Renal pelvis (tissue), 4 donors: ENCODE data around the gene LGMN. TPM values are rescaled to one million over a fixed set of nuclear protein-coding genes. Genes with fewer than 3 reads are reported as not detected.
"Not testable (repeated sequence)": the region's sequence is repeated elsewhere in the genome, so short reads cannot be mapped to it uniquely, and the experiment has no call there.

ENCODE experiments used
- DNase-seq: peaks from one replicate; pipeline ENCODE4 v3.0.0-alpha.2; 2013
- polyA plus RNA-seq, 3 donors: library from polyadenylated mRNA; unstranded; fragments of 120-200 nt; gene quantifications; one replicate each; pipeline ENCODE4 v1.2.1, GENCODE V29; 2013; ENCODE audit not compliant: insufficient read length in 3 of 3

Gene LGMN
- polyA plus RNA-seq, 3 donors, result 130 to 138 (median 137) TPM

DNA sequence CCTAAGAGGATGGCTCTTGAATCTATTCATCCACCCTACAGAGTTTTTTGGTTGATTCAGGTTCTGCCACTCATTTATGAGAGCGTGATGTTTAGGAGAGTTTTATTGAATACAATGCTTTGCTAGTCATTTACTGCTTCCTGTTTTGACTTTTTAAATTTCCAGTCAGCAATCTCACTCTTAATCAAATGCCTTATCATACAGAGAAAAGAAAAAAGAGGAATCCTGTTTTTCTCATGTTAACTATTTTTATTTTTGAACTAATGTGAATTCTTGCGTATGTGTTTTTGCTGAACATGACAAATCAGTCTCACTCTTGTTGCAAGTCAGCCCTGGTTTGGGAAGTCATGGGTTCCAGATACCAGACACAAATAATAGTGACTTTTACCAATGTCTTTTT is 22.1 kb upstream of the LGMN start:
- no peak for DNase-seq

DNA sequence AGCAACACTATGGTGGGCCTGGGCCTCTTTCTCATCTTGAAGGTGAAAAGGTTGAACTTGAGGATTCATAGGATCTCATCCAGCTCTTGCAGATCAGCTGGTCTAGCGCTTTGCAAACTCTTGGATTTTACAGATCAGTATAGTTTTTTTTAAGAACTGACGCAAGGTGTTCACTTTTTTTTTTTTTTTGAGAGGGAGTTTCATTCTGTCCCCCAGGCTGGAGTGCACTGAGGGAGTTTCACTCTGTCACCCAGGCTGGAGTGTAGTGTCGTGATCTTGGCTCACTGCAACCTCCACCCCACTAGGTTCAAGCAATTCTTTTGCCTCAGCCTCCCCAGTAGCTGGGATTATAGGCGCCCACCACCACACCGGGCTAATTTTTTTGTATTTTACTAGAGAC is 20.4 kb upstream of the LGMN start:
- DNase-seq, result no peak

DNA sequence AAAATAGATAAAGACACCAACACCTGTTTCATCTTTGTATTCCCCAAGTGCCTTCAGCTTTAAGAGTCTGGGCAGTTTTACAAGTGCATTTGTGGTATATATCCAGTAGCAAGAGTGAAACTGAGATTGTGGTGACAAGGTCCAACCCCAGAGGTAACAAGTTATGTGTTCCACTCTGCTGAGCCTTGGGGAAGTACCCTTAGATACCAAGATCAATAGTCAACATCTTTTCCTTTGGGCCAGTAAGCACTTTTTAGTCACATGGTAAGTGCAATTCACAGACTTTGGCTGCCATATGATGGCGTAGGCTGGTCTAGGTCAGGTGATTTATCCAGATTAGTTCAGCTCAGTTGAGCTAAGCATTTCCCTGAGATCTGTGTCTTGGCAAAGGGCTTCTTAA is 19.8 kb upstream of the LGMN start:
- peak; percentile 34 for DNase-seq

DNA sequence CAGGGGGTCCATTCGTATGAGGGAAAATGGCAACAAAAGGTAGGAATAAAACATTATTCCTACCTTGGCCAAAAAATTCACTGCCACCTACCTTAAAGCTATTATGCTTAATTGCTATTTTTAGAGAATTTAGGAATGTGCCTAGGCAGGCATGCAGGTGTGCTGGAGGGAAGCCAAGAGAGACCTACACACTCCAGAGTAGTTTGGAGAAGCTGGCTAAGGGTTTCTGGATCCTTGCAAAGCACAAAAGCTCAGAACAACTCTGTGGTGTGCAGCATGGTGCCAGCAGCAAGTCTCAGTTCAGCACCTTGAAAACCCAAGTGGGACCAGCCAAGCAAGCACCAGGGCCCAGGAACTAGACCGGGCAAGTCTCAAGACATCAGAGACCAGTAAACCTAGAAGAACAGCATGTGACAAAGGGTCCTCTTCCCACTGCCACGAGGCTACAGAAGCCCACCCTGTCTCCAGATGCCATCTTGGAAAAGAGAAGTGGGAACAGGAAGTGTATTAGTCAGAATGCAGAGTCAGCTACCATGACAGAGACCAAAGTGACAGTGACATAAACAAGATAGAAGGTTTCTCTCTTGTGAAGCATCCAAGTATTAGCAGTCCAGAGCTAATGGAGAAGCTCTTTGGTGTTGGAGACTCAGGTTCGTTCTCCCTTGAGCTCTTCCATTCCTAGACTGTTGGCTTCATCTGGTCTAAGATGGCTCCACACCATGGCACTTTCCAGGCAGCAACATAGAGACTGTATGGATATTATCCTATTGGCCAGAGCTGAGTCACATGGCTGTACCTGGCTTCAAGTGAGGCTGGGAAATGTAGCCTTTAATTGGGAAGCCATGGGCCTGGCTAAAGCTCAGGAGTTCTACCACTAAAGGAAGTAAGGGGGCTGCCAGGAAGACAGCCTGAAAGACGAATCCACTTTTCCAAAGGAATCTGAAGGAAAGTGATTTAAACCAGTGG is 15.5 kb upstream of the LGMN start:
- DNase-seq, result not testable (repeated sequence)

DNA sequence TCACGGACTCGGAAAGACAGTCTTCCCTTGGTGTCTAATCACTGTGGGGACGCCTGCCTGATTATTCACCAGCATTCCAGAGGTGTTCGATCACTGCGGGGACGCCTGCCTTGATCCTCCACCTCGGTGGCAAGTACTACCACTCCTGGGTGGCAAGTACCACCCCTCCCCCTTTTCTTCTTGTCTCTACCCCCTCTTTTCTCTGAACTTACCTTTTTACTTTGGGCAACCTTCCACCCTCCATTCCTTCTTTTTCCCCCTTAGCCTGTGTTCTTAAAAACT is 12.0 kb upstream of the LGMN start:
- DNase-seq, result no peak

DNA sequence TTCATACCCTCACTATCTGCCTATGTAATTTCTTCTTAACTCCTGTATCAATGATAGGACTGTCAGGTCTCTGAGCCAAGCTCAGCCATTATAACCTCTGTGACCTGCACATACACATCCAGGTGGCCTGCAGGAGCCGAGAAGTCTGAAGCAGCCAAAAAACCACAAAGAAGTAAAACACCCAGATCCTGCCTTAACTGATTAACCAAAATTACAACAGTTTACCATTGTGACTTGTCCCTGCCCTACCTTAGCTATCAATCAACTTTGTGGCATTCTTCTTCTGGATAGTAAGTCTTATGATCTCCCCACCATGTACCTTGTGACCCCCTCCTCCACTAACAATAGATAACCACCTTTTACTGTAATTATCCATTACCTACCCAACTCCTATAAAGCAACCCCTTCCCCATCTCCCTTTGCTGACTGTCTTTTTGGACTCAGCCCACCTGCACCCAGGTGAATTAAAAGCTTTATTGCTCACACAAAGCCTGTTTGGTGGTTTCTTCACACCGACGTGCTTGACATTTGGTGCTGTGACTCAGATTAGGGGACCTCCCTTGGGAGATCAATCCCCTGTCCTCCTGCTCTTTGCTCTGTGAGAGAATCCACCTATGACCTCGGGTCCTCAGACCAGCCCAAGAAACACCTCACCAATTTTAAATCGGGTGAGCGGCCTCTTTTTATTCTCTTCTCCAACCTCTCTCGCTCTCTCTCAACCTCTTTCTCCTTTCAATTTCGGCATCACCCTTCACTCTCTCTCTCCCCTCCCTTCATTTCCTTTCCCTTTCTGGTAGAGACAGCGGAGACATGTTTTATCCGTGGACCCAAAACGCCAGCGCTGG is 11.5 kb upstream of the LGMN start:
- no peak for DNase-seq

DNA sequence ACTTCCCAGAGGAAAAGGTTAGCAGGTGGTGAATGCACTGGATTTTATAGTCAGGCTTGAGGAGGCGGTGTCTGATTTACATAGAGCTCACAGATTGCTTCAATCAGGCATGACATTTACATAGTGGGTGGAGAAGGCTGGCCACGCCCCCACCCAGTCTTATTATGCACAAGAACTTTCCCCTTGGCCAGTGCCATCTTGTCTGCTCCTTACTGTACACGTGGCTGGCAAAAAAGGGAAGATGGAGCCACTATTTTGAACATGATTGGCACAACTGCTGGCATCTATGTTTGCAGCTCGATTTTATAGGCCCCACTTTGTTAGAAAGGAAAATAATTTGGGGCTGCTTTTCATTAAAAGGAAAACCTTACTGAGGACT is 10.9 kb upstream of the LGMN start:
- DNase-seq, result no peak

DNA sequence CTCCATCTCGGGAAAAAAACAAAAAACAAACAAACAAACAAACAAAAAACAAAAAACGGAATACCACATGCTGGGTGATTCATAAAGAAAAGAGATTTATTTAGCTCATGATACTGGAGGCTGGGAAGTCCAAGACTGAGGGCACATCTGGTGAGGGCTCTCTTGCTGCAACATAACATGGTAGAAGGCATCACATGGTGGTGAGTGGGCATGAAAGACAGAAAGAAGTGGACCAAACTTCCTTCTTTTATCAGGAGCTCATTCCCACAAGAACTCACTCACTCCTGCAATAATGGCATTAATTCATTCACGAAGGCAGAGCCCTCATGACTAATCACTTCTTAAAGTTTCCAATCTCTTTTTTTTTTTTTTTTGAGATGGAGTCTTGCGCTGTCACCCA is 8.0 kb upstream of the LGMN start:
- DNase-seq, result no peak

DNA sequence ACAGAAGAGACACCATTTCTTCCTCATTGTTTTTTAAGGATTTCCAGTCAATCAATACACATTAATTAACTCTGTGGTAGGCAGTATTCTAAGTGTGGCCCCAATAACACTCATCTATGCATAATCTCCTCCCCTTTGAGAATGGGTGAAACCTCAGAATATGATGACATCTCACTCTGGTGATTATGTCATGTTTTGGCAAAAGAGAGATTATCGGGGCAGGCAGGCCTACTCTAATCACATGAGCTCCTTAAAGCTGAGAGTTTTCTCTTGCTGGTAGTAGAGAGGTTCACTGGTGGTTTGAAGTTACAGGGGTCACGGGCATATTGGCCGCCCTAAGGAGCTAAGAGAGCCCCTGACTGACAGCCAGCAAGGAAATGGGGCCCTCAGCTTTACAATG is 7.1 kb upstream of the LGMN start:
- no peak for DNase-seq

DNA sequence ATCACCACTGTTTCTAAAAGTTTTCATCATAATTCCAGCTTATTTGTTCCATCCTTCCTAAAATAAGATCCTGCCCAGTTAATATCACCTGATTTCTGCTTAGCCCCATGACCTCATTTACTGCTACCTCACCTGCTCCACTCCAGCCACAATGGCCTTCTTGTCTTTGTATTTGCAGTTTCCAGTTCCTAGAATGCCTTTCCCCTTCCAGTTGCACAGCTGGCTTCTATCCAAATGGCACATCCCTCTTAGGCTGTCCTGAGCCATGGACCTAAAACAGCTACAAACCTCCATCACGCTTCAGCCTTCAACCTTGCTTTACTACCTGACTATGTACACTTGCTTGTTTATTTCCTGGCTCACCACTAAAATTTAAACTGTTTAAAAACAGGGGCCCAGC is 6.5 kb upstream of the LGMN start:
- no peak for DNase-seq

DNA sequence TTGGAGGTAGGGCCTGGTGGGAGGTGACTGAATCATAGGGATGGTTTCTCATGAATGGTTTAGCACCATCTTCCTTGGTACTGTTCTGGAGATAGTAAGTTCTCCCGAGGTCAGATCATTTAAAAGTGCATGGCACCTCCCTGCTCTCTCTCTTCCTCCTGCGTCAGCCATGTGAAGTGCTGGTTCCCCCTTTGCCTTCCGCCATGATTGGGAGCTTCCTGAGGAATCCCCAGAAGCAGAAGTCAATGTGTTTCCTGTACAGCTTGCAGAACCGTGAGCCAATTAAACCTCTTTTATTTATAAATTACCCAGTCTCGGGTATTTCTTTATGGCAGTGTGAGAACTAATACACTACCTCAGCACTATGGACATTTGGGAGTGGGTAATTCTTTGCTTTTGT is 4.8 kb upstream of the LGMN start:
- DNase-seq, result no peak

DNA sequence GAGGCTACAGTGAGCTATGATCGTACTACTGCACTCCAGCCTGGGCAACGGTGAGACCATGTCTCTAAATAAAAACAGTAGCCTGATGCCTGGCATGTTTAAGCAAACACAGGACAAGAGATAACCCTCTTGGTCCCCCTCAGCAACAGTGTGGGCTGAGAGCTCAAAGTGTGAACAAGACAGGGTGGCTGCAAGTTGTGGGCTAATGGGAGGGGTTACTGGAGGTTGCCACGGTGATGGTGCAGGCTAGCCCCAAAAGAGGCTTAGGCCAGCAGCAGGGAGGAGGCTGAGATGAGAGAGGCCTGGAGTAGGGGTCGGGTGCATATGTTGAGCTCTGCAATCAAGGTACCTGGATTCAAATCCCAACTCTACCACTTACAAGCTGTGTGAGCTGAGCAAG is 3.4 kb upstream of the LGMN start:
- no peak for DNase-seq

DNA sequence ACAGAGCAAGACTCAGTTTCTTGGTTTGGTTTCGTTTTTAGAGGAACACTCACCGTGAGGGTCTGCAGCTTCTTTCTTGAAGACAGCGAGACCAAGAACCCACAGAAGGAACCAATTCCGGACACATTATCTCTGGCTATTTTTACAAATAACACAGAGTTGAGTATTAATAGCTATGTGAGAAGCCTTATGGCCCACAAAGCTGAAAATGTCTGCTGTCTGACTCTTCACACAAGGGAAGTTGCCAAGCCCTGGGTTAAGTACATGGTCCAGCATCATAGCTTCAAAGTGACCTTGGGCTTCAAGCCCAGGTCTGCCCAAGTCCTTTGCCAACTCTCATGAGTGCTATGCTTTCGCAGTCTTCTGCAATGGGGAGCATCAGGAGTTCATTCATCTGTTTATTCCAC is 2.6 kb upstream of the LGMN start:
- no peak for DNase-seq

DNA sequence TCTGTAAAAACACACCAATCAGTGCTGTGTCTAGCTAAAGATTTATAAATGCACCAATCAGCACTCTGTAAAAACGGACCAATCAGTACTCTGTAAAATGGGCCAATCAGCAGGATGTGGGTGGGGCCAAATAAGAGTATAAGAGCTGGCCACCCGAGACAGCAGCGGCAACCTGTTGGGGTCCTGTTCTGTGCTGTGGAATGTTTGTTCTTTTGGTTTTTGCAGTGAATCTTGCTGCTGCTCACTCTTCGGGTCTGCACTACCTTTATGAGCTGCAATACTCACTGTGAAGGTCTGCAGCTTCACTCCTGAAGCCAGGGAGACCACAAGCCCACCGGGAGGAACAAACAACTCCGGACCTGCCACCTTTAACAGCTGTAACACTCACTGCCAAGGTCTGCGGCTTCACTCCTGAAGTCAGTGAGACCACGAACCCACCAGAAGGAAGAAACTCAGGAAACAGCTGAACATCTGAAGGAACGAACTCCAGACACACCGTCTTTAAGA is 1.8 kb upstream of the LGMN start:
- not testable (repeated sequence) for DNase-seq

DNA sequence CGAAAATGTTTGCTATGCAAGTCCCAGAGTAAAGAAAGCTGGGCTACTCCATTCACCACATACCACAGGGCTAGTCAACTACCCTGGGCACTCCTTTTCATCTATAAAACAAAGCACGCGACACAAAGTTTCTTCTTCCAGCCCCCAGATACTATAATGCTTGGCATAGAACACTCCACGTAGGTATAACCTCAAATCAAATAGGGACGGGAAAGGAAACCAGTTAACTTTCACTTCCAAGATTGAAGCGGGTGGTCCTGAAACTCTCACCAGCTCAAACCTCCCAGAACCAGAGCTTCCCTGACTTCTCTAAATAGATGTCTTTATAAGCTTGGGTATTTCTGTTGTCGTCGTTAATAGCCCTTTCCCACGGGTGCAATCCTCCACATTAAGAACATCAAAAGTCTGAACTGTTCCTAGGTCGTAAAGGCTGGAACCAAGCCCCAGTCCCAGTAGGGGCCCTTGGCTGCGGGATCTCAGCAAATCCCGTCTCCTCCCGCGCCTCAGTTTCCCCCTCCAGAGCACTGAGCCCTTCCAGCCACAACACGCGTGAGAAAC is 647 bp downstream of the LGMN start:
- peak; percentile 20 for DNase-seq

DNA sequence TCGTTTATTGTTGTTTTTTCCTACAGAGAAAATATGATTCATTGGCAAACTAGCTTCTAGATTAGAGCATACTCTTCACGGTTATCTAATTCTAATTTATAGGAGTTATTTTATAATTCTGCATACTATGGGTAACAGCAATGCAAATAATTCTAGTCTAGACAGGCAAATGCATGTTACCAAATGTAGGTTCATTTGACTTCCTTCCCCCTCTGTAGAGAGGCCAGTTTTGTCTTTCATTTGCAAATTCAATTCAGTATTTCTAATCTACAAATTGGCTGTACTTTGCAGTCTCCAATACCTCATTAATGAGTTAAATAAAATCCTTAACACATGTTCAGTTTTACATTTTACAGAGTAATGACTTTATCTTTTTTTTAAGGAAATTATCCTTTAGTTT is 4.2 kb downstream of the LGMN start:
- DNase-seq, result no peak

DNA sequence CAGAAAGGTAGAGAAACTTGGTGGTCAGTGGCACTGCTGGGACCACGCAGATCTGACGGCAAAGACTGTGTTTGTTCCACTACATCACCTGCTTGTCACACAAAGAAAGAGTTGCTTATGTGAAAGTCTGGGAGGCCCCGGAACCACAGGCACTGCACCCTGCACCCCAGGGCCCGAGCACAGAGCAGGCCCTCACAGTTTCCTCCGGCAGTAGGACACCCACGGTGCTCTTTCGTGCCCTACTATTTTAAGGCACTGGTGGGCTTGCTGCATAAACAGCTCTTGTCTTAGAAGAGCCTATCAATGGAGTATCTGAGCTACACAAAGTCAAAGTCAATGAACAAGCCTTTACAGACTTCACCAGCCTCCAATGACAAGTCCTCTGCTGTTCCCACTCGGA is 8.0 kb downstream of the LGMN start:
- no peak for DNase-seq

DNA sequence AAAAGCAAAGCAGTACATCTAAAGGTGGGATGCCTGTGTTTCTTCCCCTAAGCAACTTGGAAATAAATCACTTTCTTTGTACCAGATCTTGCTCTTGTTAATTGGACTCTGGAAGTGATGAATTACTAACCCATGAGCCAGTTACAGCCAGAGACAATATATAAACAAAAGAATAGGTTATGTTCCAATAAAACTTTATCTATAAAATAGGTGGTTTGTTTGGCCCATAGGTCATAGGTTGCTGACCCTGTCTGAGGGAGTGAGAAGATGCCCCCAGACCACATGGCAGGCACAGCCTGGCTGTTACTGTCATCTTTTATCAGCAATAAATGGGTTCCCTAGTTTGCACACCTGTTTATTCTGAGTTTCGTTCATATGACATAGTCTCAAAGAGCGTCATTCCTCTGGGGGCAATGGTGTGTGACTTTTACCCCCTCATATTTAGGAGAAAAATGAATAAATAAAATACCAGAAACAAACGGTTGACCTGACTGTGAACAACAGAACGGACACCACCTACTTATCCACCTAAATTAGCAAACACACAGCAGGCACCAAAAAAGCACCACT is 10.7 kb downstream of the LGMN start:
- no peak for DNase-seq

DNA sequence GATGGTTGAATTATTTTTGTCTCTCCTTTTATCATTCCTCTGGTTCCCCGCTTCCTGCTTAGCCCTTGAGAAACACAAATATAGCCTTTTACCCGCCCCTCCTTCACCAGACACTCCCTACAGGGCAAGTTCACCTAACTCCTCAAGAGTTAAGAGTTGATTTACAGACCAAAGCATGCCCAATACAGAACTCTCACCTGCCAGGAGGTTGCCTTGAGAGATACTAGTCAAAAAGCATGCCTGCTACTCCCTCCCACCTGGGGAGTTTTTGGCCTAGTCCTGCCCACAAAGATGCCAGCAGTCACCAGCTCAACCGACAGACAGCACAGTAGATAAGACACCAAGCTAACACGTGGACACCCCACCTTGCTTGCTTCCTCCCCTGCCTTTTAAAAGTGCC is 11.2 kb downstream of the LGMN start:
- no peak for DNase-seq

DNA sequence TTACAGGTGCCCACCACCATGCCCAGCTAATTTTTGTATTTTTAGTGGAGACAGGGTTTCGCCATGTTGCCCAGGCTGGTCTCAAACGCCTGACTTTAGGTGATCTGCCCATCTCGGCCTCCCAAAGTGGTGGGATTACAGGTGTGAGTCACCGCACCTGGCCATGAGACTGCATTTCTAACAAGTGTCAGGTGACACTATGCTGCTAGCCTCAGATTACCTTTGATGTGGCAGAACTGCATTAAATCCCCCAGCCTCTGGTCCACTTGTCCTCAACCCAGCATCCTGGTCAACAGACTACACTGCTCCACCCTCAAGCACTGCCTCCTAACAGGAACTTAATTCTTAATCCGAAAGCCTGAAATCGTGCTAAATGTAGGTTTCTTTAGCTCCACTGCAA is 13.1 kb downstream of the LGMN start:
- no peak for DNase-seq

DNA sequence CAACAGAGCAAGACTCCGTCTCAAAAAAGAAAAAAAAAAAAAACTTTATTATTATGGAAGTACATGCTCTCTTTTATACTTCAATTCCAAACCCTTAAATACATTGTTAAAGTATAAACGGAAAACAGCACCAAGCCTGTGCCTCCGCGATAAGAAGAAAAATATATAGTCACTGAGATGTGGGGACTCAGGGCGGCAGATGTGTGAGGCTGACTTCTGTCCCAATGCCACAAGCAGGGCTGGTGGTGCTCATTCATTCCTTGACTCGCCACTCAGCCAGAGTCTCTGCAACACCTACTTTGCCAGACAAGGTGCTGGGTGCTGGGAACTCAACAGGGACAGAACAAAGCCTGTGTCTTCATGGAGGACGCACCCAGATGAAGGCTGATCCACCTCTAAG is 13.8 kb downstream of the LGMN start:
- DNase-seq, result no peak

DNA sequence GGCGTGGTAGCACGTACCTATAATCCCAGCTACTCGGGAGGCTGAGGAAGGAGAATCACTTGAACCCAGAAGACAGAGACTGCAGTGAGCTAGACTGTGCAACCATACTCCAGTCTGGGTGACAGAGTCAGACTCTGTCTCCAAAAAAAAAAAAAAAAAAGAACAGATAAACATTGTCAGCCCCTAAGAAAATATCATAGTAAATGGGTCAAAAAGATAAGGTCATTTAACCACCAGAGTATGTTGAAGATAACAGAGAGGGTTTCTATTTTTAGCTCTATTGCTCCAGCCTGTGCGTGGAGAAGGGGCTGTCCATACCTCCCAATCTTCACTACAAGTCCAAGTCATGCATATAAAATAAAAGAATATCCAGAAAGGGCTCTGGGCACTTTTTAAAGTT is 15.4 kb downstream of the LGMN start:
- DNase-seq, result no peak
